ENCODE results near the gene GPHN.

The GPHN gene

GRCh38 chr14:66507722-66508546 is at the start of gene GPHN:
TSS of gene GPHN (plus strand) at chr14:66508147.
- DNase-seq: peak; percentile 95 to 98
- peak; percentile 1 to 44 for TF ChIP-seq CTCF (IDR thresholded peaks at IDR 0.05)
- intact Hi-C loops (cut with DNase I; ENCODE audit: low total_unique reads): loop anchor here (10.0 kb wide), 1 partner anchor 737 kb away; the partner anchor contains the start of gene PALS1
- Histone ChIP-seq H3K9me3 (no peaks in the 10 kb centered on the region), H3K27ac (peak within 1 kb of the TSS; percentile 92 to 95), H3K36me3 (no peaks in the 10 kb centered on the region), H3K4me1 (peaks cover 3 to 19% (median 8%) of the 10 kb centered on the region in 4 donors), H3K4me3 (peak within 1 kb of the TSS; percentile 92 to 93), H3K27me3 (no peaks in the 10 kb centered on the region)

GRCh38 chr14:66459603-66460002 is 48.3 kb upstream of the GPHN start:
- TF ChIP-seq CTCF (IDR thresholded peaks at IDR 0.05): no peak
- Histone ChIP-seq H3K36me3 (no peaks in the 10 kb centered on the region), H3K4me1 (no peaks in the 10 kb centered on the region), H3K4me3 (no peak overlapping the region), H3K27me3 (no peaks in the 10 kb centered on the region), H3K27ac (no peak overlapping the region), H3K9me3 (no peaks in the 10 kb centered on the region)
- DNase-seq: no peak
- intact Hi-C loops (cut with DNase I; ENCODE audit: low total_unique reads): no loop called here

GRCh38 chr14:66464261-66464660 is 43.7 kb upstream of the GPHN start:
- Histone ChIP-seq H3K4me3 (no peak overlapping the region), H3K27me3 (no peaks in the 10 kb centered on the region), H3K9me3 (no peaks in the 10 kb centered on the region), H3K27ac (no peak overlapping the region), H3K4me1 (no peaks in the 10 kb centered on the region), H3K36me3 (no peaks in the 10 kb centered on the region)
- DNase-seq: no peak
- intact Hi-C loops (cut with DNase I; ENCODE audit: low total_unique reads): no loop called here
- TF ChIP-seq CTCF (IDR thresholded peaks at IDR 0.05): no peak

GRCh38 chr14:66468778-66469367 is 39.1 kb upstream of the GPHN start:
- H3K27ac ChIP-seq: no peak overlapping the region
- intact Hi-C loops (cut with DNase I; ENCODE audit: low total_unique reads): no loop called here
- H3K9me3 ChIP-seq: no peaks in the 10 kb centered on the region
- no peak overlapping the region for H3K4me3 ChIP-seq
- no peaks in the 10 kb centered on the region for H3K27me3 ChIP-seq
- no peak for TF ChIP-seq CTCF (IDR thresholded peaks at IDR 0.05)
- no peak for DNase-seq
- no peaks in the 10 kb centered on the region for H3K36me3 ChIP-seq
- H3K4me1 ChIP-seq: no peaks in the 10 kb centered on the region

- Histone ChIP-seq H3K27me3 (no peaks in the 10 kb centered on the region), H3K4me3 (no peak overlapping the region), H3K4me1 (no peaks in the 10 kb centered on the region), H3K27ac (no peak overlapping the region), H3K36me3 (no peaks in the 10 kb centered on the region), H3K9me3 (no peaks in the 10 kb centered on the region)
- intact Hi-C loops (cut with DNase I; ENCODE audit: low total_unique reads): no loop called here
- no peak for TF ChIP-seq CTCF (IDR thresholded peaks at IDR 0.05)
- no peak for DNase-seq
Measured at GRCh38 chr14:66471584-66471983, 36.4 kb upstream of the GPHN start.
